NCI-H2107 treated with DMSO at 0.1 percent for 48 hours (cell line): ENCODE data around the gene ANKRD36C.
"Not testable (repeated sequence)": the region's sequence is repeated elsewhere in the genome, so short reads cannot be mapped to it uniquely, and the experiment has no call there.

Experiments
- DNase-seq: peaks from one replicate; lab custom pipeline; 2025; ENCODE audit not compliant: unreplicated experiment; lab: John Stamatoyannopoulos, UW

Gene ANKRD36C

GRCh38 chr2:96008051-96008450 is 16.4 kb upstream of the ANKRD36C start:
- DNase-seq = not testable (repeated sequence)

GRCh38 chr2:96006248-96006647 is 14.6 kb upstream of the ANKRD36C start:
- not testable (repeated sequence) for DNase-seq

- not testable (repeated sequence) for DNase-seq
Observed at GRCh38 chr2:95992520-95993272, 1.1 kb upstream of the ANKRD36C start.

- not testable (repeated sequence) for DNase-seq
Observed at GRCh38 chr2:95992102-95992501, 478 bp upstream of the ANKRD36C start.

- DNase-seq = not testable (repeated sequence)
Observed at GRCh38 chr2:95990884-95991283, 740 bp downstream of the ANKRD36C start.

GRCh38 chr2:95951662-95952061 is 40.0 kb downstream of the ANKRD36C start:
- DNase-seq = not testable (repeated sequence)

GRCh38 chr2:95948039-95948438 is 43.6 kb downstream of the ANKRD36C start:
- not testable (repeated sequence) for DNase-seq

GRCh38 chr2:95939947-95940346 is 51.7 kb downstream of the ANKRD36C start:
- not testable (repeated sequence) for DNase-seq

GRCh38 chr2:95930740-95931139 is 60.9 kb downstream of the ANKRD36C start:
- not testable (repeated sequence) for DNase-seq

GRCh38 chr2:95917007-95917406 is 74.6 kb downstream of the ANKRD36C start:
- not testable (repeated sequence) for DNase-seq

- DNase-seq = not testable (repeated sequence)
Observed at GRCh38 chr2:95915131-95915530, 76.5 kb downstream of the ANKRD36C start.

- not testable (repeated sequence) for DNase-seq
Observed at GRCh38 chr2:95911431-95911830, 80.2 kb downstream of the ANKRD36C start.

GRCh38 chr2:95894443-95894842 is 97.2 kb downstream of the ANKRD36C start:
- not testable (repeated sequence) for DNase-seq

GRCh38 chr2:95867929-95868328 is 123.7 kb downstream of the ANKRD36C start:
- DNase-seq = not testable (repeated sequence)

- not testable (repeated sequence) for DNase-seq
Observed at GRCh38 chr2:95867047-95867677, 124.5 kb downstream of the ANKRD36C start.

GRCh38 chr2:95862121-95862520 is 129.5 kb downstream of the ANKRD36C start:
- DNase-seq = not testable (repeated sequence)

GRCh38 chr2:95836151-95836550 is 155.5 kb downstream of the ANKRD36C start:
- DNase-seq = no peak

GRCh38 chr2:95834077-95835013 is 157.3 kb downstream of the ANKRD36C start:
- not testable (repeated sequence) for DNase-seq

GRCh38 chr2:95824218-95824617 is 167.4 kb downstream of the ANKRD36C start:
- DNase-seq = not testable (repeated sequence)

- DNase-seq = not testable (repeated sequence)
Observed at GRCh38 chr2:95817521-95817920, 174.1 kb downstream of the ANKRD36C start.

- not testable (repeated sequence) for DNase-seq
Observed at GRCh38 chr2:95813311-95813710, 178.3 kb downstream of the ANKRD36C start.
